Osteocyte (in vitro differentiated cells): Measurements from ENCODE around the gene NRG3. TPM values are rescaled to one million over a fixed set of nuclear protein-coding genes. Genes with fewer than 3 reads are reported as not detected.

Source experiments
- DNase-seq: peaks from one replicate; pipeline ENCODE4 v3.0.0; 2021; ENCODE audit warnings: mixed read lengths; ENCODE audit not compliant: unreplicated experiment; ENCODE audit errors: extremely low spot score
- H3K27ac Mint-ChIP-seq: one replicate; pipeline ENCODE4 v1.8.0; 2021; ENCODE audit warnings: mild to moderate bottlenecking, mixed read lengths; ENCODE audit not compliant: unreplicated experiment
- H3K27me3 Mint-ChIP-seq: one replicate; pipeline ENCODE4 v1.8.0; 2021; ENCODE audit warnings: mixed read lengths; ENCODE audit not compliant: unreplicated experiment
- H3K36me3 Mint-ChIP-seq: one replicate; pipeline ENCODE4 v1.8.0; 2021; ENCODE audit warnings: mixed read lengths; ENCODE audit not compliant: unreplicated experiment
- H3K4me1 Mint-ChIP-seq: one replicate; pipeline ENCODE4 v1.8.0; 2021; ENCODE audit warnings: mixed read lengths; ENCODE audit not compliant: unreplicated experiment
- H3K4me3 Mint-ChIP-seq: one replicate; pipeline ENCODE4 v1.8.0; 2021; ENCODE audit warnings: mild to moderate bottlenecking, moderate library complexity, mixed read lengths; ENCODE audit not compliant: unreplicated experiment
- H3K9me3 Mint-ChIP-seq: one replicate; pipeline ENCODE4 v1.8.0; 2021; ENCODE audit warnings: mixed read lengths; ENCODE audit not compliant: unreplicated experiment
- CTCF ChIP-seq: fragments of 200-600 bp; sonication (generic); IDR thresholded peaks from 2 replicates; pipeline ENCODE4 v1.5.0; 2021; ENCODE audit warnings: antibody characterized with exemption, mild to moderate bottlenecking, moderate library complexity
- total RNA-seq: library from RNA; stranded (reverse); gene quantifications from 2 replicates; pipeline ENCODE4 v1.2.1, GENCODE V29; 2021

Gene NRG3
- total RNA-seq, 1 donor from 2014 or later, result not detected

DNA sequence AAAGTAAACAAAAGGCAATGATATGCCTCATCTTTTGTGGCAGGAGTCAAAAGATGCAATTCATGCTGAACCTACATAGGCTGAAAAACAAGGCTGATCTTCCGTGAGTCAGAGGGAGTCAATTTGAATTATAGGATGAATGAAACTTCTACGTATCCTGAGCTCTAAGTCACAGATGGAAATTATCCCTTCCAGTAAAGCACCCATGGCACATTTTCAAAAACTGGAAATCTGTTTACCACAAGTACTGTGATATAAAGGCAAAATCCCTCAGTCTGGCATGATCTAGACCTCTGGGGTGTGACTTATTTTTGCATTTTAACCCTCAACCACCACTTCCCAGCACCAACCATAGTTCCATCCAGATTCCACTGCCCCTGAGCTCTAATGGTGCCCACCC, 69.6 kb downstream of the NRG3 start:
- no peaks in the 10 kb centered on the region for H3K4me1 Mint-ChIP-seq
- TF ChIP-seq CTCF, result no peak
- no peak for DNase-seq

GRCh38 chr10:81949283-81949682, 74.3 kb downstream of the NRG3 start:
- H3K9me3 Mint-ChIP-seq, result peaks cover 16% of the 10 kb centered on the region
- no peaks in the 10 kb centered on the region for H3K4me1 Mint-ChIP-seq
- TF ChIP-seq CTCF, result no peak
- H3K27me3 Mint-ChIP-seq, result no peaks in the 10 kb centered on the region
- H3K27ac Mint-ChIP-seq, result no peak overlapping the region
- no peak overlapping the region for H3K4me3 Mint-ChIP-seq
- DNase-seq, result no peak
- H3K36me3 Mint-ChIP-seq, result no peaks in the 10 kb centered on the region

More for the DNA sequence above, 69.6 kb downstream of the NRG3 start:
- Mint-ChIP-seq H3K27me3 (no peaks in the 10 kb centered on the region), H3K9me3 (peaks cover 20% of the 10 kb centered on the region), H3K4me3 (no peak overlapping the region), H3K27ac (no peak overlapping the region), H3K36me3 (no peaks in the 10 kb centered on the region)

DNA sequence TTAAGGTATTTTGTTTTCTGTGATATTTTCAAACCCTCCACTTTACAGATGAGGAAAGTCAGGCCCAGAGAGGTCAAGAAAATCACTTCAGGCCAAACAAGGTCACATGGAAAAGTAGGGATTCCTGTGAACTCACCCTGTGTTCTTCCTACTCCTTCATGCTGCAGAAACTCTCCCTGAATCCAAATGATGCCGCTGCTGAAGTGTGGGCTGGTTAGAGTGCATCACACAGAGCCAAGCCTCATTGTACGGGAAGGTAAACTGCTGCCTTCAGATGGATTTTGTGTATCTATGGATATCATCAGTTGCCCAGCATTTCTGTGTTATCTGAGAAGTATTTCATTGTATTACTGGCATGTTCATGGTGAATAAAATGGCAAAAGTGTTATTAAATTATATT, 75.4 kb downstream of the NRG3 start:
- Mint-ChIP-seq H3K9me3 (peaks cover 20% of the 10 kb centered on the region), H3K27me3 (no peaks in the 10 kb centered on the region), H3K36me3 (no peaks in the 10 kb centered on the region), H3K4me1 (no peaks in the 10 kb centered on the region), H3K27ac (no peak overlapping the region), H3K4me3 (no peak overlapping the region)
- TF ChIP-seq CTCF, result no peak
- no peak for DNase-seq

DNA sequence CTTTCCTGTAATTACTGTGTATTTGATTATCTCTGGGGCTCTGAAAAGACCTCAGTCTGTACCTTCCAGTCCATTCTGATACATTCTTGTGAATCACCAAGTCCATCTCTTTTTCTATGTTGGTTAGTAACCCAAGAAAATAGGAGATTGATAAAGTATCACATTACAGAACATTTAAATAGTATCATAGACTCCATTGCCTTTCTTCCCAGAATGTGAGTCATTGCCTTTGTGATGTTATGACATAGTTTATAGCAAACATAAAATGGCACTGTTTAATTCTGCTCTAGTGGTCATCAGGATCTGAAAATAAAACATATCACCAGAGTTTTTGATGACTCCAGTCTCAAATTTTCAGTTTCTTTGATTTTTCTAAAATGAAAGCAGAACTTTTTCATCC, 78.4 kb downstream of the NRG3 start:
- H3K36me3 Mint-ChIP-seq, result no peaks in the 10 kb centered on the region
- H3K27me3 Mint-ChIP-seq, result no peaks in the 10 kb centered on the region
- TF ChIP-seq CTCF, result no peak
- no peak overlapping the region for H3K27ac Mint-ChIP-seq
- no peak overlapping the region for H3K4me3 Mint-ChIP-seq
- no peak for DNase-seq
- peaks cover 2% of the 10 kb centered on the region for H3K4me1 Mint-ChIP-seq
- H3K9me3 Mint-ChIP-seq, result peaks cover 17% of the 10 kb centered on the region

DNA sequence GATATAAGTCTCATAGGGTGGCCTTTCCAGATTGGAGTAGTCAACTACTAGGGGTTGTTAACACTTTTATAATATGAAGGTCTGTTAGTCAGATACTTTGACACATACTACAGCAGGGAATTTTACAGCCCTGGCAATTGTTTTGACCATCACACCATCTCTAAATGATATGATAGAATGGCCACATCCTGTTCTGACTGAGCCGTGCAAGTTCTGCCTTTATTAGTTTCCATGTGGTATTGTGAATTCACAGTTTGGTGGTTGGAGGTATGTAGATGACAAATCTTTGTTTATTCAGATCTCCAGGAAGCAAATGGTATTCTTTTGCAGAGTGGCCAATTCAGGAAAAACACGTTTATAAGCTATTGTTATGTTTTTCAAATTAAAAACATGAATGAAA, 83.0 kb downstream of the NRG3 start:
- Mint-ChIP-seq H3K27ac (no peak overlapping the region), H3K4me3 (no peak overlapping the region), H3K36me3 (no peaks in the 10 kb centered on the region), H3K9me3 (peaks cover 21% of the 10 kb centered on the region), H3K27me3 (no peaks in the 10 kb centered on the region), H3K4me1 (peaks cover 2% of the 10 kb centered on the region)
- TF ChIP-seq CTCF, result no peak
- DNase-seq, result no peak
